ENCODE measurements around the gene VSTM4.

Gene VSTM4

DNA sequence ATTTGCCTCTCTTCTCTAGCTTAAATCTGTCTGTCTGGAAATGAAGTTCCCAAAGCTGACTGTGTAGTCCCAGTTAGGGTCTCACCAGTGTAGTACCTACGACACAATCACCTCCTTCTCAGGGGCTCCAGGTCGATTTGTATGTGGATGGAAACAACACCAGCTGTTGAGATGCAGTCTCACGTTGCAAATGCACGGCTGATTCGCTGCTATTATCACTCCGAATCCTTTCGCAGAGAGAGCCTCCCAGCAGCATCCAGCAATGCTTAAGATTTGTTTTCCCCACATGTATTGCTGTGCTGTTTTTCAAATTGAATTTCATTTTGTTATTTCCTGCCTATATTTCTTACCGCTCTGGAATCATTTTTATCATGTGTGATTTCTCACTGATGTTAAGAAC lies 16.3 kb downstream of the VSTM4 start:
- Histone ChIP-seq H3K4me3 (no peak overlapping the region), H3K4me1 (peaks cover 0 to 36% (median 10%) of the 10 kb centered on the region in 4 donors), H3K9me3 (no peaks in the 10 kb centered on the region), H3K36me3 (no peaks in the 10 kb centered on the region), H3K27ac (no peak overlapping the region), H3K27me3 (no peaks in the 10 kb centered on the region)
- no peak for DNase-seq
- intact Hi-C loops (cut with DNase I; ENCODE audit: low total_unique reads): loop anchor here (5.0 kb wide), 1 partner anchor 1228 kb away; no protein-coding TSS in a partner anchor
- TF ChIP-seq, protein P1, sequence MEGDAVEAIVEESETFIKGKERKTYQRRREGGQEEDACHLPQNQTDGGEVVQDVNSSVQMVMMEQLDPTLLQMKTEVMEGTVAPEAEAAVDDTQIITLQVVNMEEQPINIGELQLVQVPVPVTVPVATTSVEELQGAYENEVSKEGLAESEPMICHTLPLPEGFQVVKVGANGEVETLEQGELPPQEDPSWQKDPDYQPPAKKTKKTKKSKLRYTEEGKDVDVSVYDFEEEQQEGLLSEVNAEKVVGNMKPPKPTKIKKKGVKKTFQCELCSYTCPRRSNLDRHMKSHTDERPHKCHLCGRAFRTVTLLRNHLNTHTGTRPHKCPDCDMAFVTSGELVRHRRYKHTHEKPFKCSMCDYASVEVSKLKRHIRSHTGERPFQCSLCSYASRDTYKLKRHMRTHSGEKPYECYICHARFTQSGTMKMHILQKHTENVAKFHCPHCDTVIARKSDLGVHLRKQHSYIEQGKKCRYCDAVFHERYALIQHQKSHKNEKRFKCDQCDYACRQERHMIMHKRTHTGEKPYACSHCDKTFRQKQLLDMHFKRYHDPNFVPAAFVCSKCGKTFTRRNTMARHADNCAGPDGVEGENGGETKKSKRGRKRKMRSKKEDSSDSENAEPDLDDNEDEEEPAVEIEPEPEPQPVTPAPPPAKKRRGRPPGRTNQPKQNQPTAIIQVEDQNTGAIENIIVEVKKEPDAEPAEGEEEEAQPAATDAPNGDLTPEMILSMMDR (IDR thresholded peaks at IDR 0.05): no peak

DNA sequence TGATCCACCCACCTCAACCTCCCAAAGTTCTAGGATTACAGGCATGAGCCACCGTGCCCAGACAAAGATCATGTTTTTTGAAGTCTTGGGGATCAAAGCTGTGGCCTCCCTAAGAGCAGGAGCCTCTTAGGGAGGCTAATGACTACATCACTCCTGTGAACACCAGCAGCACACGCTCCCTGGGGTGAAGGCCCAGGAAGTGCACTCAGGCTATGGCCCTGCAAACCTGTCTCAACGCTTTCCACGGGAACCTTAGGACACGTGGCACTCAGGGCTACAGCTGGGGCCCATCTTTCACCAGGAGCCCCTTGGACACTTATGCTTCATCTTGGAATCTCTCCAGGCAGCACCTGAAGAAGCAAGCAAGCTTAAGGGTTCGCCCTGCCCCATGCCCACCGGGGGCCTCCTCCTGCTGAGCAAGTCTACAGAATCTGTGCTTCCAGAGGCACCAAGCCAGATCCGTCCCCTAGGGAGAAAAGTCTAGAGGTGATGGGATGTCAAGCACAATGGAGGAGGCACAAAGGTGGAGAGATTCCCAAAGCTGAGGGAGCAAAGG lies 18.4 kb downstream of the VSTM4 start:
- intact Hi-C loops (cut with DNase I; ENCODE audit: low total_unique reads): loop anchor here (5.0 kb wide), 1 partner anchor 1230 kb away; no protein-coding TSS in a partner anchor
- Histone ChIP-seq H3K27ac (peak overlapping the region in 1 of 2 donors; percentile 51), H3K4me1 (peaks cover 0 to 31% (median 9%) of the 10 kb centered on the region in 4 donors), H3K4me3 (no peak overlapping the region), H3K36me3 (no peaks in the 10 kb centered on the region), H3K27me3 (no peaks in the 10 kb centered on the region), H3K9me3 (no peaks in the 10 kb centered on the region)
- TF ChIP-seq, protein P1 (IDR thresholded peaks at IDR 0.05): no peak
- no peak for DNase-seq

DNA sequence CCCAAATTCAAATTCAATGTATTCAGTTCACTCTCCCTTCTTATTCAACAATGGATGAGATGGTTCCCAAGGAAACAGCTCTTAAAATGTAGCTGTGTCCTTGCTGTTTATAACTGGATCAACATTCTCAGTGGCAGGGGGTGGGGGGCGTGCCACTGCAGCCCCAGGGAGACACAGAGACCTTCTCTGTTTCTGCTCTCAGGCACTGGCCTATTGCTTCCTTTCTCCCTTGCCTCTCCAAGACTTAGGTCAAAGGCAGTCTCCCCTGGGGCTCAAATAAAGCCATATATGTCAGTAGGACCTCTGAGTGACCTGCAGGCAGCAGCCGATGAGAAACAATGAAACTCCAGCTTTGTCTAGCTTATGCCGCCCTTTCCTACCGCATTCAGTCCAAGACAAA lies 20.7 kb downstream of the VSTM4 start:
- Histone ChIP-seq H3K27me3 (no peaks in the 10 kb centered on the region), H3K4me3 (no peak overlapping the region), H3K27ac (peak overlapping the region; percentile 17 to 51), H3K9me3 (no peaks in the 10 kb centered on the region), H3K4me1 (peaks cover 0 to 43% (median 19%) of the 10 kb centered on the region in 4 donors), H3K36me3 (no peaks in the 10 kb centered on the region)
- no peak for DNase-seq
- intact Hi-C loops (cut with DNase I; ENCODE audit: low total_unique reads): loop anchor here (5.0 kb wide), 1 partner anchor 1233 kb away; no protein-coding TSS in a partner anchor
- TF ChIP-seq, protein P1 (IDR thresholded peaks at IDR 0.05): no peak

DNA sequence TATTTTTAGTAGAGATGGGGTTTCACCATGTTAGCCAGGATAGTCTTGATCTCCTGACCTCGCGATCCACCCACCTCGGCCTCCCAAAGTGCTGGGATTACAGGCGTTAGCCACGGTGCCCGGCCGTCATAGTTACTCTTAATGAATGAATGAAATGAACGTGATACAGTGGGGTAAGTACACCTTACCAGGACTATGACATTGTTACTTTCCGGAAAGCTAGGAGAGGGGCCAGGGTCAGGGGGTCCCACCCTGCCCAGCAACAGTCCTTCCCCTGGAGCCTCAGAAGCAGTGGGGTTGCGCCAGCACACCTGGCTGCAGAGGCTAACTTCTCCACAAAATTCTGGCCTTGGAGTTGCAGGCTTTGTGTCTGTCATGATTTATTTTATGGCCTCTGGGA lies 21.4 kb downstream of the VSTM4 start:
- intact Hi-C loops (cut with DNase I; ENCODE audit: low total_unique reads): no loop called here
- peaks cover 0 to 50% (median 24%) of the 10 kb centered on the region in 4 donors for H3K4me1 ChIP-seq
- no peaks in the 10 kb centered on the region for H3K9me3 ChIP-seq
- DNase-seq: no peak
- no peaks in the 10 kb centered on the region for H3K36me3 ChIP-seq
- no peaks in the 10 kb centered on the region for H3K27me3 ChIP-seq
- TF ChIP-seq, protein P1 (IDR thresholded peaks at IDR 0.05): no peak
- no peak overlapping the region for H3K4me3 ChIP-seq
- H3K27ac ChIP-seq: peak overlapping the region in 1 of 2 donors; percentile 51

DNA sequence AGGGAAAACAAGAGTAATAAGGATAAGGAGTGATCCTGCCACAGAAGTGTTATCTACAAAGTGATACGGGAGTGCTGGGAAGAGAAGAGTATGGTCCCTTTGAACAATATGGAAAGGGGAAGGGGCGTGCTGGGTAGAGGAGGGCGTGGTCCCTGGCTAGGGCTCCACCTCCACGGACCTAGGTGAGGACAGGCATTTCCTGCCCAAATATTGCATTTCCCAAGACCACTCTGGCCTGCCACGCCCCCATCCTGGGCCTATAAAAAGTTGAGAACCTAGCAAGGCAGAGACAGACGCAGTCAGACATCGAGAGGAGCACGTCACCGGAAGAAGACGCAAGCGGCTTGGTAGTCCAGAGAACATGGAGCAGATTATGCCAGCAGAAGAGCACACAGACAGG lies 22.8 kb downstream of the VSTM4 start:
- no peaks in the 10 kb centered on the region for H3K36me3 ChIP-seq
- DNase-seq: no peak
- no peaks in the 10 kb centered on the region for H3K27me3 ChIP-seq
- no peak overlapping the region for H3K27ac ChIP-seq
- TF ChIP-seq, protein P1 (IDR thresholded peaks at IDR 0.05): no peak
- intact Hi-C loops (cut with DNase I; ENCODE audit: low total_unique reads): no loop called here
- no peak overlapping the region for H3K4me3 ChIP-seq
- no peaks in the 10 kb centered on the region for H3K9me3 ChIP-seq
- H3K4me1 ChIP-seq: peaks cover 0 to 53% (median 25%) of the 10 kb centered on the region in 4 donors

Data from tibial artery (tissue), 4 donors.